Measurements from ENCODE around the gene ABCC5.
"Not testable (repeated sequence)": the region's sequence is repeated elsewhere in the genome, so short reads cannot be mapped to it uniquely, and the experiment has no call there.

DNA sequence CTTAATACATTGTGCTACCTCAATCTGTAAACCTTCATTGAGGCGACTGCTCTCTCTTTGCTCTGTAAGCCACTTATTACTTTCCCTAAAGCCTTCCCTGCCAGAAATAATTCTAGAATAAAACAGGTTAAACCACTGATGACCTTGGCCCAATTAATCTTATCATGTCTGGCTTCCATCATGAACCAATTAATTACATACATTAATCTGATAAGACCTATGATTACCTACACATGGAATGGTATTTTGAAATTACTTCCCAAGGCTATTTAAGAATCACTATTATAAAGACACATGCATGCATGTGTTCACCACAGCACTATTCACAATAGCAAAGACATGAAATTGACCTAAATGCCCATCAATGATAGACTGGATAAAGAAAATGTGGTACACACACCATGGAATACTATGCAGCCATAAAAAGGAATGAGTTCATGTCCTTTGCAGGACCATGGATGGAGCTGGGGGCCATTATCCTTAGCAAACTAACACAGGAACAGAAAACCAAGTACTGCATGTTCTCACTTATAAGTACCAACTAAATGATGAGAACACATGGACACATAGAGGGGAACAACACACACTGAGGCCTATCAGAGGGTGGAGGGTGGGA is 10.7 kb upstream of the ABCC5 start:
- TF ChIP-seq EZH2 (IDR thresholded peaks at IDR 0.05; ENCODE audit: borderline replicate concordance); CTCF (IDR thresholded peaks at IDR 0.05; ENCODE audit: poor library complexity): not testable (repeated sequence)

Data from hepatocyte (in vitro differentiated cells).